Stimulated activated CD4-positive, alpha-beta T cell treated with anti-CD3 and anti-CD28 coated beads, Interleukin-1b, Interleukin-23, amount 100 ng/mL, for 48 hours (primary cell): ENCODE data around the gene PTPRN2.
"Not testable (repeated sequence)": the region's sequence is repeated elsewhere in the genome, so short reads cannot be mapped to it uniquely, and the experiment has no call there.

ENCODE experiments used
- DNase-seq: peaks from one replicate; pipeline ENCODE4 v3.0.0-alpha.2; 2020

Gene PTPRN2

DNA sequence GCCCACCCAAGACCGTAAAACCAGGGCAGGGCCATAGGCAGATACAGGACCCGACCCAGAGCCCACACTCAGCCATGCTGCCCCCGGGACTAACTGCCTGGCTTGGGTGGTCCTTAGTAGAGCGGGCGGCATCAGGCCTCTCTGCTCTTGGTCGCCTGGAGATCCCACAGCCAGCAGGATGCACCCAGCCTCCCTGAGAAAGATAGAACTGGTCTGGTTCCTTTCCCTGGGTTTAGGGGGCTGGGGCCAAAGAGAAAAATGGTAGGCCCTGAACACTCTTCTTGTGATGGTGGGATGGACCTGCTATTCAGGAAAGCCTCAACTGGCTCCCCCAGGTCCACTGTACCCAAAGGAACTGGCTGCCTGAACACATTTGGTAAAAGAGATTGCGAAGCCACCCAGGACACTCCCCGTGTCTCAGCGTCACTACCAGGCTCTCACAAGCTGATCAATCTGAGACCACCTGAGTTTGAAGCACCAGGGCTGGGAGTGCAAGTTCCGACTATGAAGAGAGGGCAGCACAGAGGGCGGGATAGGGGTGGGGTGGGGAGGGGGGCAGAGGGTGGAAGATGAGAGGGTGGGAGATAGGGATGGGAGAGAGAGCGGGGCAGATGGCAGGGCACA is 659.3 kb downstream of the PTPRN2 start:
- DNase-seq = no peak

DNA sequence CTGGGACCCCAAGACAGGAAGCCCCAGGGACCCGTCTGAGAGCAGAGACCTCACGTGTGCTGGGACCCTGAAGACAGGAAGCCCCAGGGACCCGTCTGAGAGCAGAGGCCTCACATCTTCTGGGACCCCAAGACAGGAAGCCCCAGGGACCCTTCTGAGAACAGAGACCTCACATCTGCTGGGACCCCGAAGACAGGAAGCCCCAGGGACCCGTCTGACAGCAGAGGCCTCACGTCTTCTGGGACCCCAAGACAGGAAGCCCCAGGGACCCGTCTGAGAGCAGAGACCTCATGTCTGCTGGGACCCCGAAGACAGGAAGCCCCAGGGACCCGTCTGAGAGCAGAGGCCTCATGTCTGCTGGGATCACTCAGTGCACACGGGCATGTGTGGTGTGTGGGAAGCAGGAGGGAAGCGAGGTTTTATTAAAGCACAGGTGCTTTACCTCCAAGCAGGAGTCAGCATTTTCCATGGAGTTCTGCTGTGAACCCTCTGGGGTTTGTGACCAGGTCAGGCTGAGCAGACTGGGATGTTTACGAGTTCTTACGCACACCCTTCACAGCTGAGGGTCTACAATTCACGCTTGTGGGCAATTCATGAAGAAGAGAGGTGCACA is 660.2 kb downstream of the PTPRN2 start:
- no peak for DNase-seq

DNA sequence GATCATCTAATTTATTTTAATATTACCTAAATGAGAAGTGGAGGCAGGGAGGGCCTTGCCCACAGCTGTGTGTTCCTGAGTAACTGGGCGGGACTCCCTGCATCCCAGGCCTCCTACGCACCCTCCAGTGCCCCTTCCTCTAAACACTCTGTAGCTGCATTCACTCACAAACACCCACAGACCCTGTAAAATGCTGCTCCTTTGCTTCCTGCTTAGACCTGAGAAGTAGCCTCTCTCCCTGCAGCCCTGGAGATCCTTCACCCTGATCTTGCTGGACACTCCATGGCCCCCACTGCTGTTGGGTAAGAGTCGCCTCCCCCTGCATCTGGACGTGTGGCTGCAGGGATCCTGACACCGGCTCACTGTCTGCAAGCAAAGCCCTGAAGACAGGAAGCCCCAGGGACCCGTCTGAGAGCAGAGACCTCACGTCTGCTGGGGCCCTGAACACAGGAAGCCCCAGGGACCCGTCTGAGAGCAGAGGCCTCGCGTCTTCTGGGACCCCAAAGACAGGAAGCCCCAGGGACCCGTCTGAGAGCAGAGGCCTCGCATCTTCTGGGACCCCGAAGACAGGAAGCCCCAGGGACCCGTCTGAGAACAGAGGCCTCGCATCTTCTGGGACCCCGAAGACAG is 661.0 kb downstream of the PTPRN2 start:
- no peak for DNase-seq

DNA sequence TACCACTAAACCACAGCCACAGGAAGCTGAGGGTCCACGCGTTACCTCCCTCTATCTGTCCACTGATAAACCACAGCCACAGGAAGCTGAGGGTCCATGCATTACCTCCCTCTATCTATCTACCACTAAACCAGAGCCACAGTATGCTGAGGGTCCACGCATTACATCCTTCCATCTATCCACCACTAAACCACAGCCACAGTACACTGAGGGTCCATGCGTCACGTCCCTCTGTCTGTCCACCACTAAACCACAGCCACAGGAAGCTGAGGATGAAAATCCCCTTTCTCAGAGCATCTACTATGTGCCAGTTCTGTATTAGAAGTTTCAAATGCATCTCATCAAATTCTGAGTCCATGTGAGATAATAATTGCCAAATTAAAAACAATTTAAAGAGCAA is 661.5 kb downstream of the PTPRN2 start:
- no peak for DNase-seq

DNA sequence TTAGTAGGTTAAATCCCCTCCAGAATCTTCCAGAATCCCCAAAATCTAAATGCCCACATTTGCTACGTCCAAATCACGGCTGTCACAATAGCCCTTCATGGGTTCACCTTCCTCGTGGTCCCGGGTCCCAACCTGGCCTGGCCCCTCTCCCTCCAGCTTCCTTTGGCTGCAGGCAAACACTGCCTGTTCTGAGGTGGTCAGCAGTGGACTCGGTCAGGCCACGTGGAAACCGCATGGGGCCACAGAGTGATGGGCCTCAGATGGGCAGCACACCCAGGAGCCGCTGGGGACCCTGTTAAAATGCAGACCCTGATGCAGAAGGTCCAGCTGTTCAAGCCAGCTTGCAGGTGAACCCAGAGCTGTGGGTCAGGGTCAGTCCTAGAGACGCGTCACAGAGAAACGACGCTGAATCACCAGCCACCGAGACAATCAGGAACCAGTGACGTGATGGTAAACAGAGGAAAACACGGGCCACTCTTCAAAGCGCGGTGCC is 662.2 kb downstream of the PTPRN2 start:
- no peak for DNase-seq

DNA sequence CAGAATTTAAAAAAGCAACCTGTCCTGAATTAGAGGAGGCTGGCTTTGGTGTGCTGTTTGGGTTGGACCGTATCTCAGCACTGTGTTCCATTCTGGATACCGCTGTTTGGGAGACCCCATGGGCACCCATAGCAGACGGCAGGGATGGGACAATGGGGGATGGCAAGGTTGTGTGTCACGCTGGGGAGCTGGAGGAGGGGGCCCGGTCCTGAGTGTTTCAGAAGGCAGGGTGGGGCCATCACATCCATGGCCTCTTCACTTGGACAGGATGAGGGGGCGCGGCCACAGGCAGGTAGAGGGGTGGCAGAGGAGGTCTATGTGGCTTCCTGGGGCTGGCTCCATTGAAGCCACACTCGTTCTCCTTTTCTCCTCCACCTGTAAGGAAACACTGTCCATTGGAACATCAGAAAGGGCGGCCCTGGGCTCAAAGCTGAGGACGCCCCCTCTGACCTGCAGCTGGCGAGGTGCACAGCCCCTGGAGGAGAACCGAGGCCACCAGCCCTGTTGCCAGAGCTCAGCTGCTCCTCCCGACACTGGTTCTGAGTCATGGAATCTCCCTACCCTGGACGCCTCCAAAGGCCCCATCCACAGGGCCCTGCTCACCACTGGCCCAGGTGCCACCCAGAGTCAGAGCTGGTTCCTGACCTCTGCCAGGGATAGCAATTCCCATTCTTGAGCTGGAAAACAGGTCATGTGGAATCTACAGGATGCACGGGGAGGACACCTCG is 663.6 kb downstream of the PTPRN2 start:
- DNase-seq = no peak

DNA sequence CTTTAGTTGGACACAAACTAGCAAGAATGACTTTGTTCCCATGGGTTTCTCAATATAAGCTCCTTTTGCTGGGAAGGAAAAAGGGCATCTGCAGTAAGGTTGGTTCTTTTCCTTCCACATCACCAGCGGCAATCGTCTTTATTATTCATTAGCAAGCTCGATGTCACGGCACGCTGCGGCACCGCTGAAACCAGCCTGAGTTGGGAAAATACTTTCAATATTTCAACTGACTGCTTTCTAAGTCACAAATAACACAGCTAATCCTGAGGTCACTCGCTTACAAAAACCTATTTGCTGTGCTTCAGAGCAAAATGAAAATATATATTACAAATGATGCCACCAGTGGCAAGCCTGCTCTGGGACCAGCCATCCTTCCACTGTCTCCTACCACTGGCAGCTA is 665.0 kb downstream of the PTPRN2 start:
- no peak for DNase-seq

DNA sequence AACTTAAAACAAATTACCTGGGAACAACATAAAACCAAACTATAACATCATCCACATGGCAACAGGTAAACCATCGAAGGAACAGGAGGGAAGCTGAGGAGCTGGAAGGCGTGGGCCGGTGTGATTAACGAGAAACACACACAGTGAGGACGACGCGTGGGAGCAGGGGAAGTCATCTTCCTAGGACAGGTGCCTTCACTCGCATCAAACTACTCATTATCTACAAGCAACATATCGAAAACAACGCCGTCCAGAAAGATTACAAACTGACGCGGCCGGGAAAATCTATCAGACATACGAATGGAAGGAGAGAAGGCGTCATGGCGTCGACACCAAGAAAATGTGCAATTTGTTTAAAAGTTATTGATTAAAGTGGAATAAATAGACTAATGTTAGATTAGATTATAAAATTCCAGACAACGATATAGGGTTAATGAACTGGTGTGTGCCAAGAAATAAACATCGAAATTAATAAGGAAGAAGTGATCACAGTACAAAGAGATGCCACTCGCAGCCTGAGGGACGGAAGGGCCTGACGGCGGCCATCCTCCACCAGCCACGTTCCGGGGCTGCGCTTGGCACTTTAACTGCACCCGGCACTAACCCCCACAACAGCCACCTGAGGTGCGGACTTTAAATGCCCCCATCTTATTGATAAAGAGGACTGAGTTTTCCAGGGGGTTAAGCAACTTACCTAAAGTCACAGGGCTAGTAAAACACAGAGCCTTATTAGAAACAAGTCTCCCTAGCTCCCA is 669.1 kb downstream of the PTPRN2 start:
- no peak for DNase-seq

DNA sequence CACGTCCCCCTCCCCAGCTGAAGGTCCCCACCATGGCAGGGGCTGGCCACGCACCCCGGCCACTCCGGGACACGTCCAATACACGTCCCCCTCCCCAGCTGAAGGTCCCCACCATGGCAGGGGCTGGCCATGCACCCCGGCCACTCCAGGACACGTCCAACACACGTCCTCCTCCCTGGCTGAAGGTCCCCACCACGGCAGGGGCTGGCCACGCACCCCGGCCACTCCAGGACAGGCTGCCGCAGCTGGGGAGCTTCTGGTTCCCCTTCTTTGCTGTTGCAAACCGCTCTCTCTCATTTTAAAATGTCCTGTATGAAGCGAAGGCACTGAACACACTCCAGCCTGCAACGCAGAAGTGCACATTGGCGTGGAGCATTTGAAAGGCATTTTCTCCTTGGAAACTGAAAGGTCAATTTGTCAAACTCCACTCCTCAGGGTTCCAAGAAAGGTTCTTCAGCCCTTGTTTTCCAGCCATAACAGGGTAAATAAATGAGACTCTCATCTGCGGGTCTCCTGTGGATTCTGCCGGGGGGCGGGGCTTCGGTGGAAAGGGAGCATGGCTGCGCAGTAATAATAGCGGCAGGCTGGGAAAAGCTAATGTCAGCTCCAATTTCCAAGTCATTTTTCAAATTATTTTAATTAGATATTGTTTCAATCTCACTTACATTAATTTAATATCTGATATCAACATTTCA is 670.5 kb downstream of the PTPRN2 start:
- no peak for DNase-seq

DNA sequence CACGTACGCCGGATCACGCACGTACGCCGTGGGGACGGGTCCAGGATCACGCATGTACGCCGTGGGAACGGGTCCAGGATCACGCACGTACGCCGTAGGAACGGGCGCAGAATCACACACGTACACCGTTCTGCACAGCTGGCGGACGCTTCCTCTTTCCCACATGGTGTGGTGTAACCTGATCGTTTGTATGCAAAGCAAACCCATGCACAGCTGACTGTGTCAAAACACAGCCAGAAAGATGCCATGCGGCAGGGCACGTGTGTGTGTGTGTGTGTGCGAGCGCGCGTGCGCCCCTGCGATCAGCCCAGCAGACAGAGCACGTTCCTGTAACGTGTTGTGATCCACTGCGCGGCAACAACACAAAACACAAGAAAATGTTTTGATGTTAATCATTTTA is 677.2 kb downstream of the PTPRN2 start:
- no peak for DNase-seq

DNA sequence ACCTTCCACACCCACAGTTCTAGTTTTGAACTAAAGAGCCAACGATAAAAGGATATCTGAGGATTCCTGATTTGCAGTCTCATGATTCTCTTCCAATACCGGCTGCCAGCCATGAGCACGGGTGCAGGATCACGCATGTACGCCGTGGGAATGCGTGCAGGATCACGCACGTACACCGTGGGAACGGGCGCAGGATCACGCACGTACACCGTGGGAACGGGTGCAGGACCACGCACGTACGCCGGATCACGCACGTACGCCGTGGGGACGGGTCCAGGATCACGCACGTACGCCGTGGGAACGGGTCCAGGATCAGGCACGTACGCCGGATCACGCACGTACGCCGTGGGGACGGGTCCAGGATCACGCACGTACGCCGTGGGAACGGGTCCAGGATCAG is 677.6 kb downstream of the PTPRN2 start:
- not testable (repeated sequence) for DNase-seq

DNA sequence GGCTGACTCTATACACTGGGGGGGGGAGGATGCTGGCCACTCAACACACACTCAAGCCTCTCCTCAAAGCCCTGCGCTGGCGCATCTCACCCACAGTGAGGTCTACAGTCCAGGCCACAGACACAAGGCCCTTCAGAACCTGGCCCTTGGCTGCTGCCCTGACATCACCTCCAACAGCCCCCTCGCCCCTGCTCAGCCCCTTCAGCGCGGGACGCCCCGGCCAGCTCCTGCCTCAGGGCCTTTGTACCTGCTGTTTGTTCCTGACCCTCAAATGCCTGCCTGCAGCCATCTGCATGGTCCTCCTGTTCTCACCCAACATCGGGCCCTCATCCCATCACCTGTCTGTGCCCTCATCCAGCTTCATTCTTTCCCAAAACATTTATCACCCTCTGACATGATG is 678.3 kb downstream of the PTPRN2 start:
- no peak for DNase-seq

DNA sequence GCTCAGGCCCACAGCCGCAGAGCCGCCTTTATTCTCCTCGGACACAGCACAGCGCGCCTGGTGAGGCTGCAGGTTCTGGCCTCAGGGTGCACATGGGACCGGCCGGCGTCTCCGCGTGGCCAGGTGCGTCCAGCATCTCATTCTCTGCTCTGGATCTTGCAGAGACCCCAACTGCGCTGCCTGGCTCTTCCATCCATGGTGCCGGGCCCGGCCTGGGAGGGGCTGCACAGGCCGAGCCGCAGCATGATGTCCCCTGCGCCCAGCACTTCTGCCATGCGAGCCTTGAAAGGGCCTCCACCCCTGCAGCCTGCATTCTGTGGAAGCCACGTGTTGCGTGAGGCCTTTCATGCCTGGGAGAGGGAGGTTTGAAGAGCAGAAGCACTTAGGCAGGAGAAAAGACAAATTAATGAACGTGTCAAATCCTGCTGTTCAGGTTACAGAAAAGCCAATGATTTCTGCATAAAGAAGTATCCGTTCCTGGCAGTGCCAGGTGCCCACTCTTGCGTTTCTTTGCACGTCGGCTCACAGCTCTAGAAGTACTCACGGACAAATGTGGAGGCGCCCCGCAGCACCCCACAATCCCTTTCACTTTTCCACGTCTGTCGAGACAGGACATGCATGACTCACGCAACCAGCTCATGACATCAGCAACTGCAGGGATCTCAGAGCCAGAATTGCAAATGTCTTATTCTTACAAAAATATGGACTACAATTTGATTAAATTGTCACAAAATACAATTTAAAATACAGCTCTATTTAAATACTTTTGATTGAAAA is 679.4 kb downstream of the PTPRN2 start:
- DNase-seq = no peak

DNA sequence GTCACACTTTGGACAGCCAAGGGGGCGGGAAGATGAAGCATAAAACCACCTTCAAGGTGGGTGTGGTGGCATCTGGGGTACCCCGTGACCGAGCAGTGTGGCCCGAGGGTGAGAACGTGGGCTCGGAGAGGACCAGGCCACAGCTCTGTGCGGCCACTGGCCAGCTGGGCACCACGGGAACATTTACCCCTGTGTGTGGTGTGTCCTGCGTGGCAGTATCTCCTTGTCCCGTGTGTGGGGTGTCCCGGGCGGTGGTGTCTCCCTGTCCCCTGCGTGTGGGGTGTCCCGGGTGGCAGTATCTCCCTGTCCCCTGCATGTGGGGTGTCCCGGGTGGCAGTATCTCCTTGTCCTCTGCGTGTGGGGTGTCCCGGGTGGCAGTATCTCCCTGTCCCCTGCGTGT is 680.5 kb downstream of the PTPRN2 start:
- DNase-seq = no peak

DNA sequence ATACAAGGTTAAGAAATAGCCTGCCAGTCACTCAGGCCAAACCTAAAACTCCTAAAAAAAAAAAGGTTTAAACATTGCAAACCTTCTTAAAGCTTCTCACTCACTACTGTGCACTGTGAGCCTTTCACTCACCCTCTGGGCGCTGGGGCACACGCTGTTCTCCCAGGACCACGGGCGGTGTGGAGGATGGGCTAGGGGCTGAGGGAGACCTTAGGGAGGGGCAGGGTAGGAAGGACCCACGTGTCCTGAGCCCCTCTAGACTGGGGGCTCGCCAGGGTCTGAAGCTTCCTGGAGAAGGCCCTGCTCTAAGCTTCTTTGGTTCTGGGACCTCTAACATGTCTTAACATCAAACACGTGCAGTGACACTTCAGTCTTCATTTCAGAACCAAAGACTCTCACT is 681.0 kb downstream of the PTPRN2 start:
- DNase-seq = no peak

DNA sequence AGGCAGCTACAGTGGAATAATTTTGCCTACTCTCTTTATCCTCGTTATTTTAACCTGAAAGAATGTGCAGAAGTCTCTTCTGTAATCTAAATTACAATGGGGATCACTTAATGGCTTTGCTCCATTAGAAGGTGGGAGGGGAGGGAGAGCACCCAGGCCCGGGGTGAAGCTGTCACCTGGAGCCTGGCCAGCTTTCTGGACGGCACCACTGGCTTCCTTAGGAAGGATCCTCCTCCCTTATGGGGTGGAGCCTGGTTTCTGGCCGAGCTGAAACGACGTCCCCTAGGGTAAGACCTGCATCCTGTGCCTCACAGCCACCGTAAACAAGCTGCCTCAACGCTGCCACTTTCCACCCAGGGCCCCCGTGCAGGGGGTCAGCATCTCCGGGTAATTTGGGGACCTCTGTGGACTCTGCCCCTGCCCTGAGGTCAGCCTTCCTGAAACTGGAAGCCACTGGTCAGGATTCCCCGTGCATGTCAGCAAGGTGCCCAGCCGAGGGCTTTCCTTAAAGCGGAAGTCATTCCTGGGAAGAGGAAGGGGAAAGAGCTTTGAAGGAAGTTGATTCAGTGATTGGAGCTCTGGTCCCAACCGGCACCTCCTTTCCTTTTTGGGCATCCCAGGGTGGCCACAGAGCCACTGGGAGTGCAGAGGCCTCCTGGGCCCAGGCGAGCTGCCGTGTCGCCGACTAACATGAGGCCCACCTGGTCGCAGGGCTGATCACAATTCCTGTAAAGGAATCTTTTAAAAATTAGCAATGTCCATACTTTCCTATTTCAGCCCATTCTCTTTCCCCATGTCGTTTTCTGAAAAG is 681.8 kb downstream of the PTPRN2 start:
- DNase-seq = no peak

DNA sequence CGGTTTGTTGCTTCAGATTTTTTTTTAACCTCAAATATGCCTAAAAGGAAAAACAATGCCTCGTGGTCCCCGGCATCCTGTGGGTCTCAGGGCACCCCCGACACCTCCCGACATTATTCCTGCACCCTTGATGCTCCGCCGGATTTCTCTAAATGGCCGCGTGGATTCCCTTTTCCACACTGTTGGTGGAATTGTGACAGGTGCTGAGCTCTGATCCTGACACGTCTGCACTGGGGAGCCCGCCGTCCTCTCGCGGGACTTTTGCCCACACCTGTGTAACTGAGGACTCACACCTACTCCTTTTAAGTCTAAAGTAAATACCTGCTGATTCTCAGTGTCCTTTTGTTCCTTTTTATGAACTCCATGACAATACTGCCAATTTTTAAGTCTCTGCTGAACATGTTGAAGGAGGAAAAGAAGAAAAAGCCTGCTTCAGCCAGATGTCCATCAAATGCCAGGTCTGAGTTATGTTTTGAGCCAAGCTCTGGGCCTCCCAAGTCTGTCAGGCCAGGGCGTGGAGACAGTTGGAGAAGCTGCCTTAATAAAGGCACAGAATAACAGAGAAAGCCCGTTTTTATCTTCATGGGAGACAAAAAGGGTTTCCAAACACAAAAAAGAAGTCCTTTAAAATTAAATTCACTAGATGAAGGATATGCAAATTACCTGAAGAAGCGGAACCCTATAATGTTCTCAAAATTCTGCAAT is 682.6 kb downstream of the PTPRN2 start:
- no peak for DNase-seq

DNA sequence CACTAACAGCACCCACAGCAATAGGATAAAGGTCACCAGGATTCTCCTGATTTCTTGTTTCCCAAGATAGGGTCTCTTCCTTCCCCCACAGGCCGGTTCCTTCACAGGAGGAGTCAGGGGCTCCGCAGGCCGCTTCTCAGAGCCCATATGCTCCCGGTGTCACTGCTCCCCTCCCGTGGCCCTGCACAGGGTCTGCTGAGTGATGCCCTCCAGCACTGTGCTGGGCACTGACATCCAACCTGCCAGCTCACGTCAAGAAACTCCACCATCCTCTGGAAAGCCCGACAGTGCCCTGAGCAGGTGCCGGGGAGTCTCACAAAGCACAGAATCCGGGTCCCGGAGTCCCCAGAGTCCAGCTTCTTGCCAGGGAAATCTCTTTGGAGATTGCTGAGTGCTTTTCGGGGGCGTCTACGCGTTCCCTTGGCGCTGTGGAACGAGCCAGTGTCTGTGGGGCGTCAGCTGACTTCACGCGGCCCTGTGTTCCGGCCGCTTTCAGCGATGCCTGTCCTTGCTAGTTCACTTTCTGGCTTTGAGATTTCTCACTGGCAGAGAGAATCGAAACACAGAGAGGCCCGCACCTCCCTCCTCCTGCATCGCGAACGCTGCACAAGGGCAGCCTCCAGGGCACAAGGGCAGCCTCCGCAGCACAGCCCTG is 683.3 kb downstream of the PTPRN2 start:
- no peak for DNase-seq

DNA sequence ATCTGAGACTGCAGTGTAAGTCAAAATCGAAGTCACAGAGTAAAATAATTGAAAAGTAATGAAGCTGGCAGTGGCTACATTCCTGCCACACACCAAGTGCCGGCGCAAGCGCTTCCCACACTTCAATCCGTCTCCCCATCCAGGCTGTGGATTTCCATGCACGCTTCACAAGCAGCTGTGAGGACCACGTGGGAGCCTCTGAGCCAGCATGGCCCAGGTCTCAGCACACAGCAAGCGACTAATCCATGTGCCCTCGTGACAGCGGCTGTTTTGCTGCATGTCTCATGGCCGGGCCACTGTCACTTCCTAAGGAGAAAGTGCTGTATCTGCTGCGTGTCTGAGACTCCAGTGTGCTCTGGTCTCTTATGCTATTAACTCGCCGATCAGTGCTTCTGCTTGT is 683.9 kb downstream of the PTPRN2 start:
- no peak for DNase-seq

DNA sequence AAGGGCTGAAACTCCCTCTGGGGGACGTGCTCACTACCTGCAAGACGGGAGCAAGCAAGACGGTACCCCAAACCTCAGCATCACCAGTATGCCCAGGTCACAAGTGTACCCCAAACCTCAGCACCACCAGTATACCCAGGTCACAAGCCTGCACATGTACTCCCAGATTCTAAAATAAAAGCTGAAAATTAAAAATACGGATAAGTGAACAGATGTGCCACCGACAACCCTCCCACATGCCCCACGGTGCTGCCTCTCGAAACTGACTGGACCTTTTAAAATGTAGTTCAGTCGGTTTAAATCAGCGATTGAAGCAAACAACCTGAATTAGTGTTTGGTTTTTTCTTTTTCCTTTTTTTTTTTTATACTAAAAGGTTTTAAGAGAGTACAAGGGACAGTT is 684.3 kb downstream of the PTPRN2 start:
- DNase-seq = no peak
